ENCODE data around the gene NBAS. TPM values are rescaled to one million over a fixed set of nuclear protein-coding genes. Genes with fewer than 3 reads are reported as not detected.

NBAS gene
- polyA plus RNA-seq, 1 of the 3 experiments (the other 2 are of a cell fraction), result 12.0 TPM

- Histone ChIP-seq H2AFZ (ENCODE audit: low read depth) (no peak overlapping the region), H3K36me3 (replicated peaks in 1 of 2; ENCODE audit: control insufficient read depth in 1 of 2, insufficient read depth in 2 of 2, low read length in 1 of 2) (peaks cover 10 to 17% of the 10 kb centered on the region in 2 experiments), H3K27me3 (ENCODE audit: insufficient read depth) (no peaks in the 10 kb centered on the region), H3K9ac (no peak overlapping the region), H3K9me3 (no peaks in the 10 kb centered on the region), H3K4me2 (no peak overlapping the region), H3F3A (replicated peaks; ENCODE audit: insufficient read depth) (no peaks in the 10 kb centered on the region), H4K20me1 (ENCODE audit: insufficient read depth) (no peaks in the 10 kb centered on the region), H3K4me1 (ENCODE audit: control insufficient read depth in 1 of 2, insufficient read depth in 2 of 2, low read depth in 1 of 2, low read length in 1 of 2) (peaks cover 0 to 14% of the 10 kb centered on the region in 2 experiments; a peak in 2 of 4 replicates), H3K4me3 (ENCODE audit: low read depth in 2 of 2, low read length in 1 of 2) (no peak overlapping the region), H3K79me2 (ENCODE audit: insufficient read depth) (no peaks in the 10 kb centered on the region), H3K27ac (ENCODE audit: low read depth in 2 of 2, low read length in 1 of 2) (peak overlapping the region in 1 of 2 experiments; percentile 66; a peak in 2 of 4 replicates), H3K9me2 (no peaks in the 10 kb centered on the region)
- ChIA-PET POLR2A (interaction anchor here (1.4 kb wide), 1 partner anchor 13 kb away, joined by 3 read pairs; the partner anchor contains the start of gene NBAS), CTCF (interaction anchor here (0.6 to 2.9 kb wide), 24 partner anchors 8 to 1081 kb away, joined by 3 to 36 read pairs (median 4); partner anchors contain the start of gene NBAS)
- DNase-seq, result peak; percentile 32
- 77% methylated on average over 4 of the region's 4 CpGs for WGBS (ENCODE audit: low lambda C conversion rate)
- TF ChIP-seq, protein P1, sequence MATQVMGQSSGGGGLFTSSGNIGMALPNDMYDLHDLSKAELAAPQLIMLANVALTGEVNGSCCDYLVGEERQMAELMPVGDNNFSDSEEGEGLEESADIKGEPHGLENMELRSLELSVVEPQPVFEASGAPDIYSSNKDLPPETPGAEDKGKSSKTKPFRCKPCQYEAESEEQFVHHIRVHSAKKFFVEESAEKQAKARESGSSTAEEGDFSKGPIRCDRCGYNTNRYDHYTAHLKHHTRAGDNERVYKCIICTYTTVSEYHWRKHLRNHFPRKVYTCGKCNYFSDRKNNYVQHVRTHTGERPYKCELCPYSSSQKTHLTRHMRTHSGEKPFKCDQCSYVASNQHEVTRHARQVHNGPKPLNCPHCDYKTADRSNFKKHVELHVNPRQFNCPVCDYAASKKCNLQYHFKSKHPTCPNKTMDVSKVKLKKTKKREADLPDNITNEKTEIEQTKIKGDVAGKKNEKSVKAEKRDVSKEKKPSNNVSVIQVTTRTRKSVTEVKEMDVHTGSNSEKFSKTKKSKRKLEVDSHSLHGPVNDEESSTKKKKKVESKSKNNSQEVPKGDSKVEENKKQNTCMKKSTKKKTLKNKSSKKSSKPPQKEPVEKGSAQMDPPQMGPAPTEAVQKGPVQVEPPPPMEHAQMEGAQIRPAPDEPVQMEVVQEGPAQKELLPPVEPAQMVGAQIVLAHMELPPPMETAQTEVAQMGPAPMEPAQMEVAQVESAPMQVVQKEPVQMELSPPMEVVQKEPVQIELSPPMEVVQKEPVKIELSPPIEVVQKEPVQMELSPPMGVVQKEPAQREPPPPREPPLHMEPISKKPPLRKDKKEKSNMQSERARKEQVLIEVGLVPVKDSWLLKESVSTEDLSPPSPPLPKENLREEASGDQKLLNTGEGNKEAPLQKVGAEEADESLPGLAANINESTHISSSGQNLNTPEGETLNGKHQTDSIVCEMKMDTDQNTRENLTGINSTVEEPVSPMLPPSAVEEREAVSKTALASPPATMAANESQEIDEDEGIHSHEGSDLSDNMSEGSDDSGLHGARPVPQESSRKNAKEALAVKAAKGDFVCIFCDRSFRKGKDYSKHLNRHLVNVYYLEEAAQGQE (IDR thresholded peaks at IDR 0.05; ENCODE audit: low read depth, low read length), result no peak
- TF ChIP-seq IRF3 (IDR thresholded peaks at IDR 0.05; ENCODE audit: low read depth, low read length) (no peak), NFIC (IDR thresholded peaks at IDR 0.05; ENCODE audit: borderline replicate concordance) (no peak), USF2 (IDR thresholded peaks at IDR 0.05; ENCODE audit: borderline replicate concordance, low read depth, low read length) (no peak), FOSL2 (IDR thresholded peaks at IDR 0.05; ENCODE audit: borderline replicate concordance, low read depth) (no peak), FOXJ3 (CRISPR knock-in tag; IDR thresholded peaks at IDR 0.05) (no peak), GABPA (IDR thresholded peaks at IDR 0.05; ENCODE audit: low read depth) (no peak), ELF1 (IDR thresholded peaks at IDR 0.05) (no peak), POLR2AphosphoS5 (IDR thresholded peaks at IDR 0.05; ENCODE audit: low read depth, low read length) (no peak), RXRA (IDR thresholded peaks at IDR 0.05; ENCODE audit: borderline replicate concordance, low read depth) (no peak), TCF12 (IDR thresholded peaks at IDR 0.05) (no peak), RAD21 (IDR thresholded peaks at IDR 0.05; ENCODE audit: low read length) (no peak), YY1 (IDR thresholded peaks at IDR 0.05; ENCODE audit: low read depth) (no peak), EP300 (IDR thresholded peaks at IDR 0.05; ENCODE audit: borderline replicate concordance in 1 of 2, low read depth in 1 of 2, low read length in 1 of 2) (peak in 1 of 2 experiments; percentile 80; a peak in 1 of 4 replicates), GATA2 (CRISPR knock-in tag; IDR thresholded peaks at IDR 0.05) (peak; percentile 84), TEAD4 (IDR thresholded peaks at IDR 0.05; ENCODE audit: borderline replicate concordance, insufficient read depth) (no peak), SIN3A (IDR thresholded peaks at IDR 0.05; ENCODE audit: borderline replicate concordance, low read depth, low read length) (no peak), CTCF (IDR thresholded peaks at IDR 0.05) (no peak), MEF2A (IDR thresholded peaks at IDR 0.05; ENCODE audit: borderline replicate concordance, low read depth) (no peak), FOXM1 (IDR thresholded peaks at IDR 0.05; ENCODE audit: low read depth) (no peak), CHD2 (IDR thresholded peaks at IDR 0.05; ENCODE audit: low read length, partially characterized antibody) (peak; percentile 45)
- TF ChIP-seq, protein P2, sequence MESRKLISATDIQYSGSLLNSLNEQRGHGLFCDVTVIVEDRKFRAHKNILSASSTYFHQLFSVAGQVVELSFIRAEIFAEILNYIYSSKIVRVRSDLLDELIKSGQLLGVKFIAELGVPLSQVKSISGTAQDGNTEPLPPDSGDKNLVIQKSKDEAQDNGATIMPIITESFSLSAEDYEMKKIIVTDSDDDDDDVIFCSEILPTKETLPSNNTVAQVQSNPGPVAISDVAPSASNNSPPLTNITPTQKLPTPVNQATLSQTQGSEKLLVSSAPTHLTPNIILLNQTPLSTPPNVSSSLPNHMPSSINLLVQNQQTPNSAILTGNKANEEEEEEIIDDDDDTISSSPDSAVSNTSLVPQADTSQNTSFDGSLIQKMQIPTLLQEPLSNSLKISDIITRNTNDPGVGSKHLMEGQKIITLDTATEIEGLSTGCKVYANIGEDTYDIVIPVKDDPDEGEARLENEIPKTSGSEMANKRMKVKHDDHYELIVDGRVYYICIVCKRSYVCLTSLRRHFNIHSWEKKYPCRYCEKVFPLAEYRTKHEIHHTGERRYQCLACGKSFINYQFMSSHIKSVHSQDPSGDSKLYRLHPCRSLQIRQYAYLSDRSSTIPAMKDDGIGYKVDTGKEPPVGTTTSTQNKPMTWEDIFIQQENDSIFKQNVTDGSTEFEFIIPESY (IDR thresholded peaks at IDR 0.05; ENCODE audit: borderline replicate concordance, low read depth), result no peak
These were observed 13.8 kb downstream of the NBAS start for GRCh38 chr2:15547115-15547876.

Measured in SK-N-SH (cell line).